Lower leg skin (tissue), 3 donors: Measurements from ENCODE around the gene CLSTN1.

Experiments used
- POLR2A ChIP-seq, 2 donors: fragments of 450-650 bp; IDR thresholded peaks; one replicate each; pipeline ENCODE4 v1.6.1; 2016 to 2017; ENCODE audit warnings: antibody characterized with exemption in 2 of 2, mild to moderate bottlenecking in 1 of 2, moderate library complexity in 1 of 2
- TF ChIP-seq, protein P1 (sequence below), 3 donors: fragments of 450-650 bp; IDR thresholded peaks; one replicate each; pipeline ENCODE4 v1.5.1; 2016; ENCODE audit warnings: antibody characterized with exemption in 3 of 3, mild to moderate bottlenecking in 3 of 3, moderate library complexity in 2 of 3

GRCh38 chr1:9816199-9816598, 7.6 kb downstream of the CLSTN1 start:
- TF ChIP-seq, protein P1, sequence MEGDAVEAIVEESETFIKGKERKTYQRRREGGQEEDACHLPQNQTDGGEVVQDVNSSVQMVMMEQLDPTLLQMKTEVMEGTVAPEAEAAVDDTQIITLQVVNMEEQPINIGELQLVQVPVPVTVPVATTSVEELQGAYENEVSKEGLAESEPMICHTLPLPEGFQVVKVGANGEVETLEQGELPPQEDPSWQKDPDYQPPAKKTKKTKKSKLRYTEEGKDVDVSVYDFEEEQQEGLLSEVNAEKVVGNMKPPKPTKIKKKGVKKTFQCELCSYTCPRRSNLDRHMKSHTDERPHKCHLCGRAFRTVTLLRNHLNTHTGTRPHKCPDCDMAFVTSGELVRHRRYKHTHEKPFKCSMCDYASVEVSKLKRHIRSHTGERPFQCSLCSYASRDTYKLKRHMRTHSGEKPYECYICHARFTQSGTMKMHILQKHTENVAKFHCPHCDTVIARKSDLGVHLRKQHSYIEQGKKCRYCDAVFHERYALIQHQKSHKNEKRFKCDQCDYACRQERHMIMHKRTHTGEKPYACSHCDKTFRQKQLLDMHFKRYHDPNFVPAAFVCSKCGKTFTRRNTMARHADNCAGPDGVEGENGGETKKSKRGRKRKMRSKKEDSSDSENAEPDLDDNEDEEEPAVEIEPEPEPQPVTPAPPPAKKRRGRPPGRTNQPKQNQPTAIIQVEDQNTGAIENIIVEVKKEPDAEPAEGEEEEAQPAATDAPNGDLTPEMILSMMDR (IDR thresholded peaks at IDR 0.05): no peak
- no peak for TF ChIP-seq POLR2A (IDR thresholded peaks at IDR 0.05)
